Type B pancreatic cell (in vitro differentiated cells): ENCODE results near the gene MBD5. TPM values are rescaled to one million over a fixed set of nuclear protein-coding genes. Genes with fewer than 3 reads are reported as not detected.

Source experiments
- DNase-seq: peaks from one replicate; pipeline ENCODE4 v3.0.0; 2021; ENCODE audit warnings: mixed read lengths; ENCODE audit not compliant: unreplicated experiment; ENCODE audit errors: extremely low spot score
- H3K27ac Mint-ChIP-seq: 2 replicates; pipeline ENCODE4 v1.8.0; 2021; ENCODE audit warnings: mild to moderate bottlenecking, mixed read lengths
- H3K27me3 Mint-ChIP-seq: 2 replicates; pipeline ENCODE4 v1.8.0; 2021; ENCODE audit warnings: mixed read lengths
- H3K36me3 Mint-ChIP-seq: 2 replicates; pipeline ENCODE4 v1.8.0; 2021; ENCODE audit warnings: mixed read lengths
- H3K4me1 Mint-ChIP-seq: one replicate; pipeline ENCODE4 v1.8.0; 2021; ENCODE audit warnings: mixed read lengths; ENCODE audit not compliant: unreplicated experiment
- H3K4me3 Mint-ChIP-seq: 2 replicates; pipeline ENCODE4 v1.8.0; 2021; ENCODE audit warnings: mild to moderate bottlenecking, mixed read lengths
- H3K9me3 Mint-ChIP-seq: 2 replicates; pipeline ENCODE4 v1.8.0; 2021; ENCODE audit warnings: mixed read lengths
- total RNA-seq: library from RNA; stranded (reverse); gene quantifications from 2 replicates; pipeline ENCODE4 v1.2.1, GENCODE V29; 2021; ENCODE audit warnings: low replicate concordance
- TF ChIP-seq, protein P1 (sequence below): fragments of 200-600 bp; sonication (generic); conservative IDR thresholded peaks from 2 replicates; pipeline ENCODE4 v1.5.0; 2021; ENCODE audit warnings: antibody characterized with exemption, mild to moderate bottlenecking

MBD5 gene
- total RNA-seq, 1 donor from 2014 or later: 54.7 TPM

DNA sequence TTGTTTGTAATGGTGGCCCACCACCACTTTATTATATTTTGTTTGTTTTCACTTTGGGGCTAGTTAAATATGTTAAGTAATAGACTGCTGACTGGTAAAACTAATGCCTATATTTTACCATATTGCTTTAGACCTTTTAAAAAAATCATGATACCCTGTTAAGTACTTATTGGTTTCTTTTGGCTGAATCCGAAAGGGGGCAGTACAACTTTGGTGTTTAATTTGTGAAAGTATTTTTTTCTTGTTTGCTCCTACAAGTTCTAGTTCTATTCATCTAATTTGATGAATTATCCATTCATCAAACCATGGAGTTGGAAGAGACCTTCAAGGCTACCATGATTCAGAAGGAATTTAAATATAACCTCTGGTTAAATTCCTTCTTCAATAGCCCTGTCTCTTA lies 147.0 kb downstream of the MBD5 start:
- H3K27ac Mint-ChIP-seq: no peak overlapping the region
- no peaks in the 10 kb centered on the region for H3K27me3 Mint-ChIP-seq
- H3K4me1 Mint-ChIP-seq: no peaks in the 10 kb centered on the region
- H3K4me3 Mint-ChIP-seq: no peak overlapping the region
- TF ChIP-seq, protein P1, sequence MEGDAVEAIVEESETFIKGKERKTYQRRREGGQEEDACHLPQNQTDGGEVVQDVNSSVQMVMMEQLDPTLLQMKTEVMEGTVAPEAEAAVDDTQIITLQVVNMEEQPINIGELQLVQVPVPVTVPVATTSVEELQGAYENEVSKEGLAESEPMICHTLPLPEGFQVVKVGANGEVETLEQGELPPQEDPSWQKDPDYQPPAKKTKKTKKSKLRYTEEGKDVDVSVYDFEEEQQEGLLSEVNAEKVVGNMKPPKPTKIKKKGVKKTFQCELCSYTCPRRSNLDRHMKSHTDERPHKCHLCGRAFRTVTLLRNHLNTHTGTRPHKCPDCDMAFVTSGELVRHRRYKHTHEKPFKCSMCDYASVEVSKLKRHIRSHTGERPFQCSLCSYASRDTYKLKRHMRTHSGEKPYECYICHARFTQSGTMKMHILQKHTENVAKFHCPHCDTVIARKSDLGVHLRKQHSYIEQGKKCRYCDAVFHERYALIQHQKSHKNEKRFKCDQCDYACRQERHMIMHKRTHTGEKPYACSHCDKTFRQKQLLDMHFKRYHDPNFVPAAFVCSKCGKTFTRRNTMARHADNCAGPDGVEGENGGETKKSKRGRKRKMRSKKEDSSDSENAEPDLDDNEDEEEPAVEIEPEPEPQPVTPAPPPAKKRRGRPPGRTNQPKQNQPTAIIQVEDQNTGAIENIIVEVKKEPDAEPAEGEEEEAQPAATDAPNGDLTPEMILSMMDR: no peak
- no peaks in the 10 kb centered on the region for H3K36me3 Mint-ChIP-seq
- DNase-seq: no peak
- no peaks in the 10 kb centered on the region for H3K9me3 Mint-ChIP-seq

DNA sequence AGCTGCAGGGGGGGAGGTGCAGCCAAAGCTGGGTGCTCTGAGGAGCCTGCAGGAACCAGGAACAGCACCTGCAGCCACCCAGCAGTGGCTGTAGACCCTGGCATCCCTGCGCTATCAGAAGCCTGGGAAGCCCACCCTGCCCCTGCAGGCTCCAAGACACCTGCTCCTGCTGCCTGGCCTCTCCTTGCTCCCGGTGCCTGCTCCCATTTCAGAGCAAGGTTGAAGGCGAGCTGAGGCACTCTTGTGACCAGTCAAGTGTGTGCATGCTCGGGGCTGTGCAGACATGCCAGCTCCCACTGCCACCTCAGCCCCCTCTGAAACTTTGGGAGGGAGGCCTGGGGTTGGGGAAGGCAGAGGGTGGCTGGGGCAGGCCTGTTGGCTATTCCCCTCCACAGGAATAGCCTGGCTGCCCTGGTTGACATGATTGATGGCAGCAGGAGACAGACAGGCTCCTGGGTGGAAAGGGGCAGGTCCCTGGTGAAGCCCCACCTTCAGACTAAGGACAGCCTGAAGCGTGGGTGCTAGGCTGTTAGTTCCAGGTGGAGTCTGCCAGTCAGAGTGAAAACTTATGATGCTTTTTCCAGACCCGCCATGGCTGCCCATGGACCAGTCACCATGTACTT lies 151.4 kb downstream of the MBD5 start:
- TF ChIP-seq, protein P1: no peak
- H3K27ac Mint-ChIP-seq: no peak overlapping the region
- H3K36me3 Mint-ChIP-seq: no peaks in the 10 kb centered on the region
- no peaks in the 10 kb centered on the region for H3K27me3 Mint-ChIP-seq
- DNase-seq: no peak
- H3K4me3 Mint-ChIP-seq: no peak overlapping the region
- no peaks in the 10 kb centered on the region for H3K9me3 Mint-ChIP-seq
- H3K4me1 Mint-ChIP-seq: no peaks in the 10 kb centered on the region

DNA sequence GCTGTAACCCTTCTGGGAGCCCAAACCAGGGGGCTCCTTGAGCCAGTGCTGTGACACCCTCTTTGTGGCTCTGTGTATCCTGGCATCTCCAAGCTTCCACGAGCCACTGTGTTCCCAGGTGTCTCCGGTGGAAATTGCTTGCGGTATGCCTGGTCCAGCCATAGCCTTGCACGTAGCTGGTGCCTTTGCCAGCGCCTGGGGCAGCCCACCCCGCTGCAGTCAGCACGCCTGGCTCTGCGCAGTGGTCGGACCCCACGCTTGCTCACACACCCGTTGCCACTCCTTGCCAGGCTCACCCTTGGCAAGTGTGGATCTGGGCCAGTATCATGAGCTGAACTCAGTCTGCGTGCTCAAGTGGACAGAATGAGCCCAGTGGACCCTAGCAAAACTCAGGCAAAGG lies 152.3 kb downstream of the MBD5 start:
- TF ChIP-seq, protein P1: no peak
- Mint-ChIP-seq H3K27me3 (no peaks in the 10 kb centered on the region), H3K9me3 (no peaks in the 10 kb centered on the region), H3K4me3 (no peak overlapping the region), H3K27ac (no peak overlapping the region), H3K4me1 (no peaks in the 10 kb centered on the region), H3K36me3 (no peaks in the 10 kb centered on the region)
- no peak for DNase-seq

DNA sequence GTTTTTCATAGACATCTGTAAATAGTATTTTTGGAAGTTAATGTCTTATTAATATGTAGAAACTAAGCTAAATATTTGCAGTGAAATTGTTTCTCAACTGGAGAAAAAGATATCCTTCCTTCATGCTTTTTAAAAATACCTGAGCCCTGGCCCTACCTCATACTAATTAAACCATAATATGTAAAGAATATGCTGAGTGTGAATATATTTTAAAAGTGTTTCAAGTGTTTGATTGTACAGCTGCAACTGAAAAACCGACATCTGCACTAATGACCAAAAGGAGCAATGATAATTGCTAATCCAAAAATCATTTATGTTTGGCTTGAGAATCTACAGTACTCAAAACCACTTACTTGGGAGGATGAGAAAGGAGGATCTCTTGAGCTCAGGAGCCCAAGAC lies 156.7 kb downstream of the MBD5 start:
- TF ChIP-seq, protein P1: no peak
- Mint-ChIP-seq H3K27ac (no peak overlapping the region), H3K4me1 (no peaks in the 10 kb centered on the region), H3K27me3 (no peaks in the 10 kb centered on the region), H3K9me3 (no peaks in the 10 kb centered on the region), H3K36me3 (peaks cover 11% of the 10 kb centered on the region), H3K4me3 (no peak overlapping the region)
- no peak for DNase-seq

DNA sequence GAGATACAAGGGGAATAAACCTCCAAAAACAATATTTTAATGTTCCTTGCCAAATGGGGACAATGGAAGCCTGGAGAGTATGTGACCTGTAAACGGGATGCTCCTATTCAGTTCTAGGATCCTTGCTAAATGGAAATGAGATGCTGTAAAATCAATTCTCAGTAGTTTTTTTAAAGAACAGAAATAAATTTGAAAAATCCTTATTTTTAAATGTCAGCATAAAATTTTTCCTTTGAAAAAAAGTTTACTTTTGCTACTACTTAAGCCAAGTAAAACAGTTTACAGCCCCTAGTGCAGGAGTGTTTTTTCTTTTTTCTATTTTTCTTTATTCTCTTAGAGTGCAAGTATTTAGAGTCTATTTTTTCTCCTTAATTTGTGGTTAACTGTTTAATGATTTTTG lies 158.8 kb downstream of the MBD5 start:
- no peak overlapping the region for H3K27ac Mint-ChIP-seq
- TF ChIP-seq, protein P1: no peak
- H3K27me3 Mint-ChIP-seq: no peaks in the 10 kb centered on the region
- no peaks in the 10 kb centered on the region for H3K9me3 Mint-ChIP-seq
- DNase-seq: no peak
- no peaks in the 10 kb centered on the region for H3K4me1 Mint-ChIP-seq
- H3K4me3 Mint-ChIP-seq: no peak overlapping the region
- peaks cover 18% of the 10 kb centered on the region for H3K36me3 Mint-ChIP-seq

DNA sequence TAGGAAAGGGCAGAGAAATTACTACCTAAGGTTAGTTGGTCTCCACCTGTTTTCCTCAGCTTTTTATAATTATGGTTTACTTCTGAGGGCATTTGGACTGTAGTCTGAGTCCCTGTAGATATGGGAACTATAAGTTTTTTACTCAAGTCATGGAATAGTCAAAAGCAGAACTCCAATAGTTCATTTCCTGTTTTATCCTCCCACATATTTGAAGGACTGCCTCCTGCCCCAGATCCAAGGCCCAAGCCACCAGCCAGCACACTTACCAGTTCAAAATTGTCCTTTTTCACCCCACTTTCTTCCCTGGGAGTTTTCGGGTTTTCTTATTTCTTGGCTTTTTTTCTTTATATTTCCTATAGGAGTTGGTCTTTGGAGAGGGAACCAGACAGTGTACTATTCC lies 164.1 kb downstream of the MBD5 start:
- TF ChIP-seq, protein P1: no peak
- DNase-seq: no peak
- Mint-ChIP-seq H3K9me3 (peaks cover 8% of the 10 kb centered on the region), H3K27me3 (no peaks in the 10 kb centered on the region), H3K4me3 (no peak overlapping the region), H3K36me3 (peaks cover 40% of the 10 kb centered on the region), H3K4me1 (no peaks in the 10 kb centered on the region), H3K27ac (no peak overlapping the region)
